ENCODE data around the gene PPP1R8.

PPP1R8 gene

GRCh38 chr1:27858072-27858948 lies 27.7 kb downstream of the PPP1R8 start:
- no peak overlapping the region for H3K27ac ChIP-seq
- no peak for TF ChIP-seq ZFX (IDR thresholded peaks at IDR 0.05; ENCODE audit: borderline replicate concordance)
- TF ChIP-seq, protein P1, sequence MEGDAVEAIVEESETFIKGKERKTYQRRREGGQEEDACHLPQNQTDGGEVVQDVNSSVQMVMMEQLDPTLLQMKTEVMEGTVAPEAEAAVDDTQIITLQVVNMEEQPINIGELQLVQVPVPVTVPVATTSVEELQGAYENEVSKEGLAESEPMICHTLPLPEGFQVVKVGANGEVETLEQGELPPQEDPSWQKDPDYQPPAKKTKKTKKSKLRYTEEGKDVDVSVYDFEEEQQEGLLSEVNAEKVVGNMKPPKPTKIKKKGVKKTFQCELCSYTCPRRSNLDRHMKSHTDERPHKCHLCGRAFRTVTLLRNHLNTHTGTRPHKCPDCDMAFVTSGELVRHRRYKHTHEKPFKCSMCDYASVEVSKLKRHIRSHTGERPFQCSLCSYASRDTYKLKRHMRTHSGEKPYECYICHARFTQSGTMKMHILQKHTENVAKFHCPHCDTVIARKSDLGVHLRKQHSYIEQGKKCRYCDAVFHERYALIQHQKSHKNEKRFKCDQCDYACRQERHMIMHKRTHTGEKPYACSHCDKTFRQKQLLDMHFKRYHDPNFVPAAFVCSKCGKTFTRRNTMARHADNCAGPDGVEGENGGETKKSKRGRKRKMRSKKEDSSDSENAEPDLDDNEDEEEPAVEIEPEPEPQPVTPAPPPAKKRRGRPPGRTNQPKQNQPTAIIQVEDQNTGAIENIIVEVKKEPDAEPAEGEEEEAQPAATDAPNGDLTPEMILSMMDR (IDR thresholded peaks at IDR 0.05): peak; percentile 92

GRCh38 chr1:27858949-27859576 lies 28.5 kb downstream of the PPP1R8 start:
- no peak for TF ChIP-seq ZFX (IDR thresholded peaks at IDR 0.05; ENCODE audit: borderline replicate concordance)
- TF ChIP-seq, protein P1 (IDR thresholded peaks at IDR 0.05): no peak
- H3K27ac ChIP-seq: no peak overlapping the region

DNA sequence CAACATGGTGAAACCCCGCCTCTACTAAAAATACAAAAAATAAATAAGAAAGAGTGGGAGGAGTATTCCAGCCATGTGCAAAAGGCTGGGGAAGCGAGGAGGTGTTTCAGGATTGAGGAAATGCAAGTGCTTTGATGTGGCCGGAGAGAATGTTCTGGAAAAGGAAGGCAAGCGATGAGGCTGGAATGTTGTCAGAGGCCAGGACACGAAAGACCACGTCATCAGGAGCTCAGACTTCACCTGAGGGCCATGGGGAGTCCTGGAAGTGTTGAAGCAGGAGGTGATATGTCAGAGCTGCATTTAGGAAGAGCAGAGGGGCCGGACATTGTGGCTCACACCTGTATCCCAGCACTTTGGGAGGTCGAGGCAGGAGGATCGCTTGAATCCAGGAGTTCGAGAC lies 30.9 kb downstream of the PPP1R8 start:
- no peak overlapping the region for H3K27ac ChIP-seq
- TF ChIP-seq ZFX (IDR thresholded peaks at IDR 0.05; ENCODE audit: borderline replicate concordance): no peak

GRCh38 chr1:27862004-27862403 lies 31.4 kb downstream of the PPP1R8 start:
- H3K27ac ChIP-seq: no peak overlapping the region
- TF ChIP-seq ZFX (IDR thresholded peaks at IDR 0.05; ENCODE audit: borderline replicate concordance): no peak
- TF ChIP-seq, protein P1 (IDR thresholded peaks at IDR 0.05): no peak

GRCh38 chr1:27862671-27863537 lies 32.3 kb downstream of the PPP1R8 start:
- H3K27ac ChIP-seq: no peak overlapping the region
- TF ChIP-seq, protein P1 (IDR thresholded peaks at IDR 0.05): no peak
- no peak for TF ChIP-seq ZFX (IDR thresholded peaks at IDR 0.05; ENCODE audit: borderline replicate concordance)

DNA sequence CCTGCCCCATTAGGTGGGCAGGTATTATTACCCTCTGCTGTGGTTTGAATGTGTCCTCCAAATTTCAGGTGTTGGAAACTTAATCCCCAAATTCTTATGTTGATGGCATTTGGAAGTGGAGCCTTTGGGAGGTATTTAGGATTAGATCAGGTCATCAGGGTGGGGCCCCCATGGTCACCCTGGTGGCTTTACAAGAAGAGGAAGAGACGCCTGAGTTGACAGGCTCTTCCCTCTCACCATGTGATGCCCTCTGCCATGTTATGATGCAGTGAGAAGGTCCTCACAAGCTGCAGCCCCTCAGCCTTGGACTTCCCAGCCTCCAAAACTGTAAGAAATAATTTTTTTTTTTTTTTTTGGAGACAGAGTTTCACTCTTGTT lies 32.9 kb downstream of the PPP1R8 start:
- no peak for TF ChIP-seq ZFX (IDR thresholded peaks at IDR 0.05; ENCODE audit: borderline replicate concordance)
- TF ChIP-seq, protein P1 (IDR thresholded peaks at IDR 0.05): no peak

DNA sequence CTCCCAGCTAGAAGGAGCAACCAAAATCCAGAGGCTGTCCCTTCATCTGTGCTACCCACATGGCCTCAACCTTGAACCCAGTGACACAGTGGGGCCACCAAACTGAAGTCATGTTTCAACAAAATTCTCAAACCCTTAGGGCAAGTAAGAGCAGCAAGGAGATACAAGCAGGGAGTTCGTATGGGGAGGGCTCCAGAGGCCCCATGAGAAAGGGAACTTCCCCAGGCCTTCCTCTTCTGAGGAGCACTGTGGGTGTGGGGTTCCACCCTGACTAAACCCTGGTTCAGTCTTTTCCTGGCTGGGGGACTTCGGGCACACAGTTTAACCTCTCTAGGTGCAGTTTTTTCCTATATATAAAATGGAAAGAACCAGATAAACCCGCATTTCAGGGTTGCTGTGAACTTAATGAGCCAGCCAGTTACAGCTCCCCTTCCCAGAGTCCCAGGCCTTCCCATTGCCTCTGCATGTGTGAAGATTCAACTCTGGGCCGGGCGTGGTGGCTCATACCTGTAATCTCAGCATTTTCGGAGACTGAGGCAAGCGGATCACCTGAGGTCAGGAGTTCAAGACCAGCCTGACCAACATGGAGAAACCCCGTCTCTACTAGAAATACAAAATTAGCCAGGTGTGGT lies 33.8 kb downstream of the PPP1R8 start:
- TF ChIP-seq, protein P1 (IDR thresholded peaks at IDR 0.05): no peak
- H3K27ac ChIP-seq: no peak overlapping the region

More for the DNA sequence above, 32.9 kb downstream of the PPP1R8 start:
- no peak overlapping the region for H3K27ac ChIP-seq

Data from 22Rv1 (cell line).